Activated naive CD8-positive, alpha-beta T cell treated with anti-CD3 and anti-CD28 coated beads, Interleukin-2, amount 50 U/mL, for 24 hours (primary cell): ENCODE data around the gene IL9R.
"Not testable (repeated sequence)": the region's sequence is repeated elsewhere in the genome, so short reads cannot be mapped to it uniquely, and the experiment has no call there.

ENCODE experiments used
- ATAC-seq: fragments of 150-1000 bp; cut with Tn5 transposase; one replicate; pipeline ENCODE4 v1.10.0; 2021
- DNase-seq: peaks from one replicate; pipeline ENCODE4 v3.0.0; 2021
- H3K27ac Mint-ChIP-seq: one replicate; pipeline ENCODE4 v1.8.0; 2021; ENCODE audit warnings: mild to moderate bottlenecking, mixed read lengths
- H3K27me3 Mint-ChIP-seq: one replicate; pipeline ENCODE4 v1.8.0; 2021; ENCODE audit warnings: mixed read lengths
- H3K36me3 Mint-ChIP-seq: one replicate; pipeline ENCODE4 v1.8.0; 2021; ENCODE audit warnings: low read depth, mixed read lengths
- H3K4me1 Mint-ChIP-seq: one replicate; pipeline ENCODE4 v1.8.0; 2021; ENCODE audit warnings: mixed read lengths
- H3K4me3 Mint-ChIP-seq: one replicate; pipeline ENCODE4 v1.8.0; 2021; ENCODE audit warnings: mild to moderate bottlenecking, moderate library complexity, mixed read lengths
- H3K9me3 Mint-ChIP-seq: one replicate; pipeline ENCODE4 v1.8.0; 2021; ENCODE audit warnings: mixed read lengths

Gene IL9R

GRCh38 chrX:155972241-155972640, 25.3 kb upstream of the IL9R start:
- peaks cover 18% of the 10 kb centered on the region for H3K9me3 Mint-ChIP-seq
- not testable (repeated sequence) for H3K27me3 Mint-ChIP-seq, ATAC-seq, DNase-seq, H3K27ac Mint-ChIP-seq, H3K4me3 Mint-ChIP-seq, H3K36me3 Mint-ChIP-seq, H3K4me1 Mint-ChIP-seq

- no peaks in the 10 kb centered on the region for H3K4me1 Mint-ChIP-seq
- H3K4me3 Mint-ChIP-seq = no peak overlapping the region
- H3K27me3 Mint-ChIP-seq = peaks cover 2% of the 10 kb centered on the region
- DNase-seq (no peak), ATAC-seq (no peak)
- H3K9me3 Mint-ChIP-seq = peaks cover 7% of the 10 kb centered on the region
- H3K36me3 Mint-ChIP-seq = peaks cover 5% of the 10 kb centered on the region
- H3K27ac Mint-ChIP-seq = no peak overlapping the region
Measured at GRCh38 chrX:155983326-155983725, 14.2 kb upstream of the IL9R start.

DNA sequence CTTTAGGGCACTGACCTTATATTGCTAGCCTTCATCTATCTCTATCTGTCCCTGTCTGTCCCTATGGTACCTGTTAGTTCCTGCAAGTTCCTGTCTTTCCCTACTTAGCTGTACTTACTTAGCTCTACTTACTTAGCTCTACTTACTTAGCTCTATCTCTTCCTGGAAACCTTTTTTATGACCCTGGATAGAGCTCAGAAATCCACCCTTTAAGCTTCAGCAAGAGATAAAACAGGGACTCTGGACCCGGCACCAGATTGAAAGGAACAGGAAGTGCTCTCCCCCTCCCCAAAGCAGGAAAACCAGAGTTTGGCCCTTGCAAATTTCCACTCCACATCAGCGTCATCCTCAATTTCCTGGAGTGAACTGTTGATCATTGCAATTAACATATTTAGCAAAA, 12.3 kb upstream of the IL9R start:
- no peaks in the 10 kb centered on the region for H3K4me1 Mint-ChIP-seq
- DNase-seq (no peak), ATAC-seq (no peak)
- peaks cover 7% of the 10 kb centered on the region for H3K9me3 Mint-ChIP-seq
- peaks cover 3% of the 10 kb centered on the region for H3K27me3 Mint-ChIP-seq
- no peak overlapping the region for H3K27ac Mint-ChIP-seq
- H3K36me3 Mint-ChIP-seq = peaks cover 5% of the 10 kb centered on the region
- no peak overlapping the region for H3K4me3 Mint-ChIP-seq

GRCh38 chrX:155986995-155987394, 10.5 kb upstream of the IL9R start:
- ATAC-seq = not testable (repeated sequence)

DNA sequence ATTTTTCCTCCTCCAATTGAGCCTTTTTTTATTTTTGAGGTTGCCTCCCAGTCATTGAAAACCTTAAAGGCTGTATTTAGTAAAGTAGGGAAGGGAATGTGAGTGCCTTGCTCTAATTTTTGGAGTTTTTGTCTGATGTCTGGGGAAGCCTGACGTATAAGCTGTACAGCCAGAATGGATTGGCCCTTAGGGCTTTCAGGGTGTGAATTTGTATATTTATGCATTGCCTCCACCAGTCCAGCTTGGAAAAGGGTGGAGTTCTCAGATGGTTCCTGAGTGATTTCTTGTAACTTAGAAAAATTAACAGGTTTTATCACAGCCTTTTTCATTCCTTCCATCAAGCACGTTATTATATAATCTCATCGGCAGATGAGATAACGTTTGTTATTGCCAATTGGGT, 8.6 kb upstream of the IL9R start:
- H3K36me3 Mint-ChIP-seq = no peaks in the 10 kb centered on the region
- ATAC-seq = no peak
- no peaks in the 10 kb centered on the region for H3K9me3 Mint-ChIP-seq
- H3K27me3 Mint-ChIP-seq = peaks cover 2% of the 10 kb centered on the region
- H3K27ac Mint-ChIP-seq = no peak overlapping the region
- DNase-seq = no peak
- H3K4me1 Mint-ChIP-seq = no peaks in the 10 kb centered on the region
- no peak overlapping the region for H3K4me3 Mint-ChIP-seq

More at GRCh38 chrX:155986995-155987394, 10.5 kb upstream of the IL9R start:
- H3K9me3 Mint-ChIP-seq, H3K27me3 Mint-ChIP-seq, H3K4me3 Mint-ChIP-seq, DNase-seq, H3K36me3 Mint-ChIP-seq, H3K4me1 Mint-ChIP-seq, H3K27ac Mint-ChIP-seq: not testable (repeated sequence)

DNA sequence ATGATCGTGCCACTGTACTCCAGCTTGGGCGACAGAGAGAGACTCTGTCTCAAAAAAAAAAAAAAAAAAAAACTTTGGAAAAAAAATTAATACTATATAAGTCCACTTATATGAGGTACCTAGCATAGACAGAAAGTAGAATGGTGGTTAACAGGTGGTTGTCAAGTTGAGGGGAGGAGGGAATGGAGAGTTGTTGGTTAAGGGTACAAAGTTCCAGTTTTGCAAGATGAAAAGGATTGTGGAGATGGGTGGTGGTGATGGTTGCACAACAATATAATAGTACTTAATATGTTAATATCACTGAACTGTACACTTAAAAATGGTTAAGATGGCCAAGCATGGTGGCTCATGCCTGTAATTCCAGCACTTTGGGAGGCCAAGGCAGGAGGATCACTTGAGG, 4.1 kb upstream of the IL9R start:
- DNase-seq (no peak), ATAC-seq (no peak)
- Mint-ChIP-seq H3K4me3 (no peak overlapping the region), H3K9me3 (no peaks in the 10 kb centered on the region), H3K27ac (no peak overlapping the region), H3K27me3 (peaks cover 2% of the 10 kb centered on the region), H3K36me3 (no peaks in the 10 kb centered on the region), H3K4me1 (peaks cover 25% of the 10 kb centered on the region)

GRCh38 chrX:155995321-155995875, 2.1 kb upstream of the IL9R start:
- Mint-ChIP-seq H3K4me3 (no peak overlapping the region), H3K9me3 (no peaks in the 10 kb centered on the region), H3K36me3 (no peaks in the 10 kb centered on the region), H3K27me3 (no peaks in the 10 kb centered on the region), H3K4me1 (peaks cover 30% of the 10 kb centered on the region), H3K27ac (no peak overlapping the region)
- DNase-seq (no peak), ATAC-seq (no peak)

- Mint-ChIP-seq H3K36me3 (no peaks in the 10 kb centered on the region), H3K27ac (peak overlapping the region; percentile 68), H3K4me3 (peak overlapping the region; percentile 32), H3K4me1 (peaks cover 40% of the 10 kb centered on the region), H3K9me3 (no peaks in the 10 kb centered on the region), H3K27me3 (no peaks in the 10 kb centered on the region)
- no peak for ATAC-seq
- DNase-seq = no peak
Measured at GRCh38 chrX:155998116-155998515, 620 bp downstream of the IL9R start.

GRCh38 chrX:155998761-155999510, 1.4 kb downstream of the IL9R start:
- Mint-ChIP-seq H3K4me3 (no peak overlapping the region), H3K36me3 (no peaks in the 10 kb centered on the region), H3K4me1 (peaks cover 40% of the 10 kb centered on the region), H3K9me3 (no peaks in the 10 kb centered on the region), H3K27ac (no peak overlapping the region), H3K27me3 (no peaks in the 10 kb centered on the region)
- DNase-seq = no peak
- no peak for ATAC-seq

DNA sequence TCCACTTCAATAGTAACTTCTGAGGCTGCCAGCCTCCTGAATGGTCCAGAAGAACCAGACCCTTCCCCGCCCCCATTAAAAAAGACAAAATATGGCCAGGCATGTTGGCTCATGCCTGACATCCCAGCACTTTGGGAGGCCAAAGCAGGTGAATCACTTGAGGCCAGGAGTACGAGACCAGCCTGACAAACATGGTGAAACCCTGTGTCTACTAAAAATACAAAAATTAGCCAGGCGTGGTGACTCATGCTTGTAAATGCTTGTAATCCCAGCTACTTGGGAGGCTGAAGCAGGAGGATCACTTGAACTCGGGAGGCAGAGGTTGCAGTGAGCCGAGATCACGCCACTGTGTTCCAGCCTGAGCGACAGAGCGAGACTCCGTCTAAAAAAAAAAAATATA, 2.3 kb downstream of the IL9R start:
- not testable (repeated sequence) for DNase-seq, ATAC-seq, H3K36me3 Mint-ChIP-seq, H3K4me3 Mint-ChIP-seq, H3K9me3 Mint-ChIP-seq, H3K27me3 Mint-ChIP-seq, H3K27ac Mint-ChIP-seq
- peaks cover 40% of the 10 kb centered on the region for H3K4me1 Mint-ChIP-seq

GRCh38 chrX:156000361-156000926, 2.9 kb downstream of the IL9R start:
- no peak overlapping the region for H3K27ac Mint-ChIP-seq
- H3K36me3 Mint-ChIP-seq = no peaks in the 10 kb centered on the region
- ATAC-seq = no peak
- H3K4me1 Mint-ChIP-seq = peaks cover 35% of the 10 kb centered on the region
- no peaks in the 10 kb centered on the region for H3K27me3 Mint-ChIP-seq
- no peaks in the 10 kb centered on the region for H3K9me3 Mint-ChIP-seq
- DNase-seq = no peak
- H3K4me3 Mint-ChIP-seq = no peak overlapping the region

DNA sequence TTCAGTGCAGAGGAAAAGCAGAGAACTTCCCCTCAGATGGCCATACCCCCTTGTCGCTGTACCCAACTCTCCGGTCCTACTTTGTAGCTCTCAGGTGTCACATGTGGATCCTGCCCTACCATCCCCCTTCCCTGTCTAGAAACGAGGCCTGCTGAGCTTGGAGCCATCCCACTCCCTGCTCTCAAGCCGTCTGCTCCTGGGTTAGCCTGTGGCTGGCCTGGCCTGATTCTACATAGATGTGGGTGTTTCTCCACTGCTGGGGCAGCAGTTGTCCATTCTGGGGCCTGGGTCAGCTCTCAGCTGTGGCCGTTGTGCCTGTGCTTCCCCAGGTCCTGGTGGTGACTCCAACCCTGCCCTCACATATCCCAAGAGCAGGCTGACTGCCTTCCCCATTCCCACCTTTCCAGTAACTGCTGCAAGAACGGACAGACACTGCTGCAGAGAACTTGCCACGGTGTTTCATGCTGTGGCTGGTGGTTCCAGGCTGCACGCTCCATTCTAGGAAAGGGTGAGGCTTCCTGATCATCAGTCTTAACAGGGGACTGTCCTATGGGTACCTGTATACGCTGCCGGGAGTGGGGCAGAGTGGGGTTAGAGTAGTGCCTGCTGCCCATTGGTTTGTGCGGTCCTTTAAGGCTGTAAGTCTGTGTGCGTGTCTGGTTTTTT, 3.6 kb downstream of the IL9R start:
- Mint-ChIP-seq H3K9me3 (no peaks in the 10 kb centered on the region), H3K4me3 (no peak overlapping the region)

DNA sequence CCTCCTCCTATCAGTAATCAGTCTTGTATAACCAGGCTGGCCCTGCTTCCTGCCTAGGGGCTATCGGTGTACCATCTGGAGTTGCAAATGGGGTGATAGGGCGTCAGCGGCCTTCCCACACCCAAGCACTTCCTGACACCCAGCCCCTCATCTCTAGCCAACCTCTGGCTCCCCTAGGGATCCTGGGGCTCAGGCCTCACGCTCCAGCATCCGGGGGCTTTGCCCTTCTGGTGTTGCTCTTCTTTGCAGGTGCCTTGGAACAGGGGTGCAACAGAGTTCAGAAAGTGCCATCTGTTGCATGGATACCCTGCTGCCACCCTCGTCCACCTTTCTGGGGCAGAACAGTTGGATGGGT, 4.1 kb downstream of the IL9R start:
- Mint-ChIP-seq H3K9me3 (no peaks in the 10 kb centered on the region), H3K36me3 (no peaks in the 10 kb centered on the region), H3K4me3 (peak overlapping the region; percentile 3), H3K27me3 (no peaks in the 10 kb centered on the region), H3K27ac (peak overlapping the region; percentile 39), H3K4me1 (peaks cover 28% of the 10 kb centered on the region)
- no peak for DNase-seq
- ATAC-seq = no peak

More for the DNA sequence above, 3.6 kb downstream of the IL9R start:
- Mint-ChIP-seq H3K27me3 (no peaks in the 10 kb centered on the region), H3K4me1 (peaks cover 29% of the 10 kb centered on the region), H3K27ac (peak overlapping the region; percentile 39), H3K36me3 (no peaks in the 10 kb centered on the region)
- DNase-seq = no peak
- ATAC-seq = no peak

- H3K36me3 Mint-ChIP-seq = no peaks in the 10 kb centered on the region
- no peak for DNase-seq
- H3K27me3 Mint-ChIP-seq = no peaks in the 10 kb centered on the region
- ATAC-seq = no peak
- H3K4me1 Mint-ChIP-seq = peaks cover 21% of the 10 kb centered on the region
- no peak overlapping the region for H3K4me3 Mint-ChIP-seq
- H3K9me3 Mint-ChIP-seq = no peaks in the 10 kb centered on the region
- H3K27ac Mint-ChIP-seq = no peak overlapping the region
Measured at GRCh38 chrX:156002507-156002906, 5.0 kb downstream of the IL9R start.
